HG03103 (cell line): ENCODE data around the gene SETBP1.

ENCODE experiments used
- ATAC-seq: cut with Tn5 transposase; IDR thresholded peaks from one replicate; pipeline ENCODE4 v1.9.1; 2021; ENCODE audit warnings: low read depth; ENCODE audit not compliant: unreplicated experiment

The SETBP1 gene

DNA sequence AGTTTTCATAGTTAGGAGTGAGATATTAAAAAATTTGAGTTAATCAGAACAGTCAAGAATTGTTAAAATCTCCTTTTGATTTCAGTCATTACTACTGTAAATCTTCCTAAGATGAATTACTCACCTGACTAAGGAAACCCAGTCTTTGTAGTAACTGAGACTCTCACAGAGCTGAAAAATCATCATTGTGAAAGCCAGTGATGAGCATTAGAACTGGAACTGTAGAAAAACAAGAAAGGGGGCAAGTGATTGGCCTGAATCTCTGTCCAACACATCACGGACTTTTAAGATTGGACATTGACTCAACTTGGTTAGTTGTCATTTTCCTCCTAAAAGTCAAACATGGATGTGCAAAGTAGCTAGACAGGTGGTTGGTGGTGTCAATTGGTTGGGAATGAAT, 21.9 kb downstream of the SETBP1 start:
- no peak for ATAC-seq

- ATAC-seq = no peak
Observed at GRCh38 chr18:44704135-44704789, 23.6 kb downstream of the SETBP1 start.

- ATAC-seq = no peak
Observed at GRCh38 chr18:44705075-44705675, 24.5 kb downstream of the SETBP1 start.

DNA sequence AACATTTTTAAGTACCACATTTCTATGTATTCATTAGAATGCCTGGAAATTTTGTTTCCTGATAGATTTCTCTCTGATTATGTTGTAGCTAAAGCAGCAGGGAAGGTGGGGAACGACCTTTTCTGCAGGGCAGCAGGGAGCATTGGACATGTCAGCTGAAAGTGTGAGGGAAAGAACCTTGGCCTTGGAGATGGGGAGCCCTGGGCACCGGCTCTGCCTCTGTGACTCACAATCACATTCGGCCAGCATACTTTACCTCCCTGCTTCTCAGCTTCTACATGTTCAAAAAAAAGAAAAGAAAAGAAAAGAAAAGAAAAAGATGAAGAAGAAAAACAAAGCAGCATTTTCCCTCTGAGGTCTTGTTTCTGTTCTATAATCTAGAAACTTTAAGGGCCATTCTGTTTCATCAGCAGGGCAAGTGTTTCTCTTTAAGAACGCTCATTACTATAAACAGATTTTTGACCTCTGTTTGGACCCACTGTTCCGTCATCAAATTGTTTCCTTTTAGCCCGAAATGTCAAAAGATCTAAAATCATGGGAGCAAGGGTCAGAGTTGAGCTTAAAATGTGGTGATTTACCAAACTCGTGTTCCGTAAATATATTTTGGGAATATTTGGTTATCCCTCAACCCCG, 27.9 kb downstream of the SETBP1 start:
- ATAC-seq = no peak

- ATAC-seq = peak; percentile 98
Observed at GRCh38 chr18:44709307-44710126, 28.8 kb downstream of the SETBP1 start.

GRCh38 chr18:44710931-44711330, 30.2 kb downstream of the SETBP1 start:
- no peak for ATAC-seq

DNA sequence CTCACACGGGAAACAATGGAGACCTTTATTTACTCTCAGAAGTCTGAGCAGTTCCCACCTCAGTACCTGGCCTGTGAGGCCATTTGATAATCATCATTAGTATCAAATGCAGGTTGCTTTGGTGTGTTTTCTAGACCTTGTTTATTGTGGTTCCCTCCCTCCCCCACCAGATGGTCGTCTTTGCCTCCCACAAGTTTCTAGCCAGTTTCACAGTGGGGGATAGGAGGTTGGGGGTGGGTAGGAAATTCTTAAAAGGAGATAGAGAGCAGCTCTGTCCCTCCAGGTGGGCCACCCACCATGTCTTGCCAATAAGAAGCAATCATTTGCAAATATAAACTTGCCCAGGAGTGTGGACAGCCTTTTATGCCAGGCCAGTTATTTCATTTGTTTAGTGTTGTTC, 31.3 kb downstream of the SETBP1 start:
- ATAC-seq = no peak

DNA sequence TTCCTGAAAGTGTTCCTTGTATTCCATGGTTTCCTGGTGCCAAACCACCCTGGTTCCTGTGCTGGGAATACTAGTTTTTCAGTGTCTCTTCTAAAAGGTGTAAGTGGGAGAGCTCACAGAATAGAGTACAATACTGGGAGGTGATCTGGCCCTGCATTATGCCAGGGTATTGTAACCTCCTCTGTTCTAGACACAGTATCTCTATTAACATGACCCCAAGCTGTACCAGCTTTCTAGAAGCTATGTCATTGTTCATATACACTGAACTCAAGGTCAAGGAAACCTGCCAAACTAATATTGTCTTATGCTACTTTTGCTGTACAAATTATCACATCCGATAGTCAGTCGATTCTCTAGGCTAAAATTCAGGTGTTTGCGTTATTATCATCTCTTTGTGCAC, 32.7 kb downstream of the SETBP1 start:
- ATAC-seq = no peak

- ATAC-seq = no peak
Observed at GRCh38 chr18:44714376-44714775, 33.7 kb downstream of the SETBP1 start.

DNA sequence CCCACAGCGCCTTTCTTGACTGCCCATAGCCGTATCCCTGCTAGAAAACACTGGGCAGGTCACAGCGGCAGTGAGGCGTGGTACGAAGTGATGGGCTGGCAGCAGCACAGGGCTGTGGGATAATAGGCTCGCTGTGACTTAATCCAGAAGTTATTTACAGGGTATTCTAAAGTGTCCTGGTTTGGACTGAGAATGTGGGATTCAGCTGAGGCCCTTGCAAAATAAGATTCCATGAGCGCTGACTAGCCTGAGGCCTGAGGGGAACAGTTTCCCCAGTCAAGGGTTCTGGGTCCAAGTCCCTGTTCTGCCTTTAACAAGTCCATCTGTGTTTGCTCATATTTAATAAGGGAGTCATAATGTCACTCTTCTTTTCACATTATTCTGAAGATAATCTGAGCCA, 34.6 kb downstream of the SETBP1 start:
- ATAC-seq = no peak

DNA sequence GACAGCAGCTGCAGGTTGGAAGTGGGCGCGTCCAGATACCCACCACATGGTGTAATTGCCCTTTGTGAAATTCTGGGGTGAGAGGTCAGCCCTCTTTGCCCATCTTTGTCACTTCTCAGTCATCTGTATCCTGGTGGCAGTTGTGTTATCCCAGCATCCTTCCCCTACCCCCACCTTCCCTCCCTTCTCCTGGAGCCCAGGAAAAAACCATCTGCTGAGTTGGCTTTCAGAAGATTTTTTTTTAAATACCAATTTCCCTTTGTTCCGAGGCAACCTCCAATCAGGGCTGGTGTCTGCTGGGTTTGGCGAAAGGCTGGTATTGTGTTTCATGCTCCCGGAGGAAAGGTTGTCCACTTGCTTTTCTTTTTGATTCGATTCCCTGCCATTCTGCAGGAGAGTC, 35.2 kb downstream of the SETBP1 start:
- ATAC-seq = no peak

DNA sequence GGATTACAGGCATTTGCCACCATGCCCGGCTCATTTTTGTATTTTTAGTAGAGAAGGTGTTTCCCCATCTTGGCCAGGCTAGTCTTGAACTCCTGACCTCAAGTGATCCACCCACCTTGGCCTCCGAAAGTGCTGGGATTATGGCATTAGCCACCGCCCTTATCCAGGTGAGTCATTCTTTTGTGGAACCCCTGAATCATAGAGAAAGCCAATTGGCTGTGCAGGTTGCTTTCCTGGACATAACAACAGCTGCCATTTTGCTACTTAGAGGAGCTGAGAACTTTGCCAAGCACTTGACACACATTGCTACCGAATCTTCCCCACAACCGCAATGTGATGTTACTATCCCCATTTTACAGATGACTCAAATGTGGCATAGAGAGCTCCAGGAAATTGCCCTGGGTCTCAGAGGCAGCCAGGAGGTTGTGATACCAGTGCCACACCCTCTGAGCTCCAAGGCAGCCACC, 36.0 kb downstream of the SETBP1 start:
- no peak for ATAC-seq

- no peak for ATAC-seq
Observed at GRCh38 chr18:44719519-44720060, 38.9 kb downstream of the SETBP1 start.

DNA sequence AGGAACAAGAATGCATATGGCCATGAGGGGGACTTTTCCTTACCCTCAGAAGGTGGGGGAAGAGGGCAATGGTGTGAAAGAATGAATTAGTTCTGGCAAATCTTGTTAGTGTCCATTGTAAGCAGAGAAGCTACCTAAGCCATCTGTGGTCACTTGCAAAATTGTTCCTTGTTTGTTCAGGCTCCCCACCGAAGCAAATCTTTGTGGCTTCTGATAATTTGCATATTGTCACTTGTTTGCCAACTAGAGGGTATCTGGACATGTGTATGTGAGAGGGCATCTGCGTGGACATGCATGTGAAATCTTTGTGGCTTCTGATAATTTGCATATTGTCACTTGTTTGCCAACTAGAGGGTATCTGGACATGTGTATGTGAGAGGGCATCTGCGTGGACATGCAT, 41.1 kb downstream of the SETBP1 start:
- ATAC-seq = peak; percentile 29

GRCh38 chr18:44723411-44723810, 42.7 kb downstream of the SETBP1 start:
- ATAC-seq = peak; percentile 36

- no peak for ATAC-seq
Observed at GRCh38 chr18:44724105-44724778, 43.6 kb downstream of the SETBP1 start.

DNA sequence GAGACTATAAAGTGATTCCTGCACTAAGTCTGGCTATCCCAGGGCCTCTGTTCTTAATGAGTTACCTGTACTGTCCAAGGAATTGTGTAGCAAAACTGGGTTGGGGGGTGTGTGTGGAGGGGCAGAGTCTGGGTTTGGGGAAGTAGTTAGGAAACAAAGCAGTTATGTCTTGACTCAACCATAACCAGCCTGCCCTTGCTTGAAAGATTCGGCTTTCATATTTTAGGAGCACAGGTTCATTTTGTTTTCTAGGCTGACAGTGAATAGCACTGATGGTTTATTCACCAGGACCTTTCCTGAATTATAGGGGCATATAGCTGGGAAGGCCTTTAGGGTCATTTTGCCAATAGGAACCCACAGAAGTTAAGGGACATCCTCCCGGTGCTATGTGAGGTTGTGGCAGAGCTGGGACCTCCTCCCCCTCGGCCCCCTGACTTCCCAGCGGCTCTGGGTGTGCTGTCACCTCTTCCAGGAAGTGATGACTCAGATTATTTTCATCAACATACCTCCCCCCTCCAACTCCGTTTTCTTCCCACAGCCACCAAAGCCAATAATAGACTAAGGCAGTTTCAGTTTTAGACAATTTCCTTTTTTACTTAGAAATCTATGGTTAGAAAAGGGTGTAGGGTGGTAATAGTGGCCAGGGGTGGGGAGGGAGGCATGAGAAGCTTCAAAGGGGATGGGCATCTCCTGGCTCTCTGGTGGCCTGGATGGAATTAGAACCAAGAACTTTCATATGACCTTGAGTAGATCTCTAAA, 44.8 kb downstream of the SETBP1 start:
- ATAC-seq = peak; percentile 47

- ATAC-seq = no peak
Observed at GRCh38 chr18:44726059-44726421, 45.4 kb downstream of the SETBP1 start.

DNA sequence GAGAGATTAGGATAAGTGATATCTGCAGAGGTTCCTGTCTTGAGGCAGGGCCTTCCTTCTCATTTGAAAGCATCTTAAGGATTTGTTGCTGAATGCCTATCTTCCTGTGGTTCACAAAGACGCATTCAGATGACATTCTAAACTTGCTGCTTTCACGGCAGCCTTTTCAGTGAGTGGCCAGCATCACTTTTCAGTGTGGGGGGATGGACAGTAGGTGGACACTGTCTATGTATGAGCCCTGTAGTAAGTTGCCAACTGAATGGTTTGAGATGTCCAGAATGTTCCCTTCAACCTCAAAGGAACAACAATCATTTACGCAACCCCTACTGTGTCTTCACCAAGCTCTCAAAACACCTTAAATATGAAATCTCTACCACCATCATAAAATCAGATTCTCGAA, 46.6 kb downstream of the SETBP1 start:
- ATAC-seq = no peak

- no peak for ATAC-seq
Observed at GRCh38 chr18:44729631-44730101, 49.0 kb downstream of the SETBP1 start.
